Measurements from ENCODE around the gene FZD4.

- no peak for TF ChIP-seq CTCF (IDR thresholded peaks at IDR 0.05)
- no peak for TF ChIP-seq POLR2A (IDR thresholded peaks at IDR 0.05)
Measured at GRCh38 chr11:86941871-86942599, 13.2 kb downstream of the FZD4 start.

All from body of pancreas (tissue), 4 donors.